Mucosa of rectum (tissue), 2 donors: ENCODE results near the gene SUPT6H.
A peak's percentile ranks its signal among the peaks of the same experiment; 100 is the strongest.
"Not testable (repeated sequence)": the region's sequence is repeated elsewhere in the genome, so short reads cannot be mapped to it uniquely, and the experiment has no call there.

ENCODE experiments used
- H3K27ac ChIP-seq, 2 donors: one replicate each; pipeline ENCODE4 v1.7.0; 2013; ENCODE audit warnings: inconsistent platforms in 2 of 2, low read depth in 2 of 2, low read length in 2 of 2
- H3K27me3 ChIP-seq, 2 donors: one replicate each; pipeline ENCODE4 v1.7.0; 2013; ENCODE audit warnings: low read length in 2 of 2; ENCODE audit not compliant: control insufficient read depth in 2 of 2, insufficient read depth in 2 of 2
- H3K36me3 ChIP-seq, 2 donors: one replicate each; pipeline ENCODE4 v1.7.0; 2013; ENCODE audit warnings: low read length in 2 of 2; ENCODE audit not compliant: control insufficient read depth in 2 of 2, insufficient read depth in 2 of 2
- H3K4me1 ChIP-seq, 2 donors: one replicate each; pipeline ENCODE4 v1.7.0; 2013; ENCODE audit warnings: low read length in 2 of 2, mild to moderate bottlenecking in 1 of 2; ENCODE audit not compliant: control insufficient read depth in 2 of 2, insufficient read depth in 2 of 2
- H3K4me3 ChIP-seq, 2 donors: one replicate each; pipeline ENCODE4 v1.7.0; 2013; ENCODE audit warnings: low read length in 2 of 2
- H3K9ac ChIP-seq, 2 donors: one replicate each; pipeline ENCODE4 v1.7.0; 2013; ENCODE audit warnings: low read length in 2 of 2, low read depth in 1 of 2, mild to moderate bottlenecking in 1 of 2
- H3K9me3 ChIP-seq, 2 donors: one replicate each; pipeline ENCODE4 v1.7.0; 2013; ENCODE audit warnings: low read length in 2 of 2; ENCODE audit not compliant: control insufficient read depth in 2 of 2
- donor health status: healthy.
- donor health status: Normal muscosa, but diverticular disease.

Gene SUPT6H

GRCh38 chr17:28646039-28646754, 15.8 kb upstream of the SUPT6H start:
- Histone ChIP-seq H3K4me3 (peak overlapping the region; percentile 20 to 94), H3K36me3 (peaks cover 28 to 29% of the 10 kb centered on the region in 2 donors), H3K27ac (peak overlapping the region; percentile 98), H3K9me3 (no peaks in the 10 kb centered on the region), H3K9ac (peak overlapping the region; percentile 90 to 96), H3K27me3 (no peaks in the 10 kb centered on the region), H3K4me1 (peaks cover 27 to 33% of the 10 kb centered on the region in 2 donors)

GRCh38 chr17:28648698-28649097, 13.3 kb upstream of the SUPT6H start:
- no peaks in the 10 kb centered on the region for H3K9me3 ChIP-seq
- H3K4me1 ChIP-seq, result peaks cover 17 to 24% of the 10 kb centered on the region in 2 donors
- H3K36me3 ChIP-seq, result peaks cover 19 to 22% of the 10 kb centered on the region in 2 donors
- no peak overlapping the region for H3K9ac ChIP-seq
- no peaks in the 10 kb centered on the region for H3K27me3 ChIP-seq
- H3K27ac ChIP-seq, result no peak overlapping the region
- no peak overlapping the region for H3K4me3 ChIP-seq

GRCh38 chr17:28655160-28655559, 6.8 kb upstream of the SUPT6H start:
- Histone ChIP-seq H3K27ac (no peak overlapping the region), H3K9me3 (no peaks in the 10 kb centered on the region), H3K36me3 (peaks cover 19 to 31% of the 10 kb centered on the region in 2 donors), H3K4me1 (no peaks in the 10 kb centered on the region), H3K4me3 (no peak overlapping the region), H3K9ac (no peak overlapping the region), H3K27me3 (no peaks in the 10 kb centered on the region)

- no peaks in the 10 kb centered on the region for H3K9me3 ChIP-seq
- no peak overlapping the region for H3K9ac ChIP-seq
- H3K36me3 ChIP-seq, result peaks cover 8 to 17% of the 10 kb centered on the region in 2 donors
- no peak overlapping the region for H3K4me3 ChIP-seq
- H3K27ac ChIP-seq, result no peak overlapping the region
- H3K27me3 ChIP-seq, result no peaks in the 10 kb centered on the region
- peaks cover 6 to 7% of the 10 kb centered on the region in 2 donors for H3K4me1 ChIP-seq
Observed at GRCh38 chr17:28657756-28658155, 4.2 kb upstream of the SUPT6H start.

GRCh38 chr17:28658342-28658741, 3.7 kb upstream of the SUPT6H start:
- Histone ChIP-seq H3K4me1 (peaks cover 12 to 13% of the 10 kb centered on the region in 2 donors), H3K36me3 (peaks cover 8 to 17% of the 10 kb centered on the region in 2 donors)
- H3K9ac ChIP-seq, H3K27me3 ChIP-seq, H3K27ac ChIP-seq, H3K4me3 ChIP-seq, H3K9me3 ChIP-seq: not testable (repeated sequence)

GRCh38 chr17:28658766-28659496, 3.1 kb upstream of the SUPT6H start:
- H3K9me3 ChIP-seq, H3K27ac ChIP-seq, H3K27me3 ChIP-seq, H3K4me3 ChIP-seq, H3K9ac ChIP-seq: not testable (repeated sequence)
- Histone ChIP-seq H3K4me1 (peaks cover 15 to 16% of the 10 kb centered on the region in 2 donors), H3K36me3 (peaks cover 8 to 17% of the 10 kb centered on the region in 2 donors)

GRCh38 chr17:28659497-28659881, 2.5 kb upstream of the SUPT6H start:
- not testable (repeated sequence) for H3K9me3 ChIP-seq, H3K27ac ChIP-seq, H3K9ac ChIP-seq, H3K4me3 ChIP-seq, H3K27me3 ChIP-seq
- Histone ChIP-seq H3K4me1 (peaks cover 15 to 16% of the 10 kb centered on the region in 2 donors), H3K36me3 (peaks cover 8 to 17% of the 10 kb centered on the region in 2 donors)

- Histone ChIP-seq H3K4me3 (peak overlapping the region; percentile 91 to 99), H3K9ac (peak overlapping the region; percentile 92 to 98), H3K4me1 (peaks cover 15 to 16% of the 10 kb centered on the region in 2 donors), H3K27me3 (no peaks in the 10 kb centered on the region), H3K36me3 (peaks cover 8 to 11% of the 10 kb centered on the region in 2 donors), H3K27ac (peak overlapping the region; percentile 94 to 96), H3K9me3 (no peaks in the 10 kb centered on the region)
Observed at GRCh38 chr17:28662527-28662829, 473 bp downstream of the SUPT6H start.

- H3K4me1 ChIP-seq, result peaks cover 15 to 16% of the 10 kb centered on the region in 2 donors
- H3K27ac ChIP-seq, result no peak overlapping the region
- H3K9me3 ChIP-seq, result no peaks in the 10 kb centered on the region
- peaks cover 6 to 13% of the 10 kb centered on the region in 2 donors for H3K36me3 ChIP-seq
- no peaks in the 10 kb centered on the region for H3K27me3 ChIP-seq
- no peak overlapping the region for H3K9ac ChIP-seq
- no peak overlapping the region for H3K4me3 ChIP-seq
Observed at GRCh38 chr17:28663723-28664122, 1.7 kb downstream of the SUPT6H start.

GRCh38 chr17:28665994-28666393, 4.0 kb downstream of the SUPT6H start:
- H3K9me3 ChIP-seq, result no peaks in the 10 kb centered on the region
- peaks cover 11 to 13% of the 10 kb centered on the region in 2 donors for H3K4me1 ChIP-seq
- no peak overlapping the region for H3K27ac ChIP-seq
- peaks cover 9 to 18% of the 10 kb centered on the region in 2 donors for H3K36me3 ChIP-seq
- H3K27me3 ChIP-seq, result no peaks in the 10 kb centered on the region
- H3K4me3 ChIP-seq, result no peak overlapping the region
- H3K9ac ChIP-seq, result no peak overlapping the region
